Measurements from ENCODE around the gene TOE1. TPM values are rescaled to one million over a fixed set of nuclear protein-coding genes. Genes with fewer than 3 reads are reported as not detected.
"Not testable (repeated sequence)": the region's sequence is repeated elsewhere in the genome, so short reads cannot be mapped to it uniquely, and the experiment has no call there.

TOE1 gene
- polyA plus RNA-seq, 3 donors: 11.8 to 14.5 (median 14.4) TPM

DNA sequence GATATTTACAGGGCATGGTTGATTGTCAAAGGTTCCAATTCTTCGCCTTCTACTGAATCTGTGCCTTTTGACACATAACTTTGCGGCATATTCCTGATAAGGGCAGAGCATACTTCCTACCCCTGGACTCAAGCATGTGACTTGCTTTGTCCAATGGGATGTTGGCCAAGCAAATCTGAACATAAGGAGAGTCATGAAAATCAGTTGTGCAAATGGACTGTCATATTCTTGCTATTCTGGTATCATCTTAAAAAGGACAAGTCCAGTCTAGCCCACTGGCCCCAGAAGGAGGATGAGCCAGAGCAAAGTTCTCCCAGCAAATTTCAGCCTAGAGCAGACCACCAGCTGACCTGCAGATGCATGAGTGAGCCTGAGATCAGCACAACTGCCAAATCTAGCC is 41.3 kb downstream of the TOE1 start:
- DNase-seq (ENCODE audit: extremely low read depth in 1 of 11, low read depth in 9 of 11, low spot score in 4 of 11): no peak

DNA sequence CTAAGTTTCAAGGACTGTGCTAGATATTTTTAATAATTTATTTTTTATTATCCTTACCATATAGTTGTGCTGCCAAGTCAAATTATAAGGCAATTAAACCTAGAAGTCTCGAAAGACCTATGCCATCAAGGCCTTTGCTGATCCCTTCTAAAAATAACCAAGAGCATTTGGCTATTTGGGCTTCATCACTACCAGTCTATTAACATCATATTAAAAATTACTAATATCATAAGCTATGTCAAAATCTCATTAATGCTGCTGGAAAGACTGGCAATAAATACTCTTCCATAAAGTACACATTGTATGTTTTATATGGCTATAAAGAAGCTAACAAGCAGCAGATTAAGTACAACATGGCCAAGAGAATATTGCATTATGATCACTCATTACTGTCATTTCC is 43.2 kb downstream of the TOE1 start:
- DNase-seq (ENCODE audit: extremely low read depth in 1 of 11, low read depth in 9 of 11, low spot score in 4 of 11): no peak

DNA sequence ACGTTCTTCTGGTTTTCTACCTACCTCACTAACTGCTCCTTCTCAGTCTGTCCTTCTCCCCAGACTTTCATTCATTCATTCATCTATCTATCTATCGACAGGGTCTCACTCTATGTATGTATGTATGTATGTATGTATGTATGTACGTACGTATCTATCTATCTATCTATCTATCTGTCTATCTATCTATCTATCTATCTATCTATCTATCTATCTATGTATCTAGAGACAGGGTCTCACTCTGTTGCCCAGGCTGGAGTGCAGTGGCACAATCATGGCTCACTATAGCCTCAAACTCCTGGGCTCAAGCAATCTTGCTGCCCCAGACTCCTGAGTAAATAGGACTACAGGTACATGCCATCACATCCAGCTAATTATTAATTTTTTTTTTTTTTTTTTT is 44.2 kb downstream of the TOE1 start:
- DNase-seq (ENCODE audit: extremely low read depth in 1 of 11, low read depth in 9 of 11, low spot score in 4 of 11): not testable (repeated sequence)

DNA sequence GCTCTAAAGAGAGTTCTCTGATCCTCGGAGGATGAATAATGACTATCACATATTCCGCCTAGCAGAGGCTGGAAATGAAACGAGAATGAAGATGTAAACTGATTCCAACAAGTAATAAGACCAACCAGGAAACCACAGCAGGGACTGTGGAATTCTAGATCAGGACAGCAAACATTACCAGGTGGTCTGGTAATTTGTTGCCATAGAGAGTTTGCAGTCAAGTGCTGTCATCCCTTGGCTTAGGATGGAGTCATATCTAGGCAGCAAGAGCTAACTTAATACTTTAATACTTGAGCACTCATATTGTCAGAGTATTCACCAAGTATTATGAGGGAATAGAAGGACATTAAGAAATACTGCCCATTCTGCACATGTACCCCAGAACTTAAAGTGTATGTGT is 45.3 kb downstream of the TOE1 start:
- no peak for DNase-seq (ENCODE audit: extremely low read depth in 1 of 11, low read depth in 9 of 11, low spot score in 4 of 11)

DNA sequence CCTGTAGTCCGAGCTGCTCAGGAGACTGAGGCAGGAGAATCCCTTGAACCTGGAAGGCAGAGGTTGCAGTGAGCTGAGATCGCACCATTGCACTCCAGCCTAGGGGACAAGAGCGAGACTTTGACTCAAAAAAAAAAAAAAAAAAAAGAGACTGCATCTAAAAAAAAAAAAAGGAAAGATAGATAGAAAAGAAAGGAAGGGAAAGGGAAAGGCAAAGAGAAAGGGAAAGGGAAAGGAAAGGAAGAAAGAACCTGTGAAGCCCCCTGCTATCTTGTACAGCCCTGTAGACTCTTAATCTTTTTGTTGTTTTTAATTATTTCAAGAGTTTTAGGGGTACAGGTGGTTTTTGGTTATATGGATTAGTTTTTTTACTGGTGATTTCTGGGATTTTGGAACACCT is 46.2 kb downstream of the TOE1 start:
- DNase-seq (ENCODE audit: extremely low read depth in 1 of 11, low read depth in 9 of 11, low spot score in 4 of 11): no peak

Other genes starting within 250 kb of the TOE1 start
- gene ZSWIM5, start 133.6 kb upstream of the TOE1 start, polyA plus RNA-seq (ENCODE audit: insufficient read length in 3 of 3): 1 to 10 TPM; 6.5 to 7.1 (median 6.7) TPM
- gene HPDL, start 13.3 kb upstream of the TOE1 start, polyA plus RNA-seq (ENCODE audit: insufficient read length in 3 of 3): 1 to 10 TPM; 3.0 to 4.8 (median 3.7) TPM
- gene MUTYH, start 270 bp downstream of the TOE1 start, polyA plus RNA-seq (ENCODE audit: insufficient read length in 3 of 3): 10 to 100 TPM; 24.2 to 35.6 (median 28.5) TPM
- gene TESK2, start 151.0 kb downstream of the TOE1 start, polyA plus RNA-seq (ENCODE audit: insufficient read length in 3 of 3): 1 to 10 TPM; 6.4 to 8.1 (median 7.3) TPM
- gene CCDC163, start 159.9 kb downstream of the TOE1 start, polyA plus RNA-seq (ENCODE audit: insufficient read length in 3 of 3): 1 to 10 TPM; 1.7 to 2.5 (median 2.0) TPM
- gene MMACHC, start 160.1 kb downstream of the TOE1 start, polyA plus RNA-seq (ENCODE audit: insufficient read length in 3 of 3): 10 to 100 TPM; 10.6 to 16.4 (median 11.9) TPM
- 100 to 1,000 TPM; 301 to 376 (median 324) TPM for gene PRDX1, start 181.7 kb downstream of the TOE1 start, polyA plus RNA-seq (ENCODE audit: insufficient read length in 3 of 3)
- gene AKR1A1, start 210.7 kb downstream of the TOE1 start, polyA plus RNA-seq (ENCODE audit: insufficient read length in 3 of 3): 100 to 1,000 TPM; 289 to 345 (median 313) TPM
- gene NASP, start 243.9 kb downstream of the TOE1 start, polyA plus RNA-seq (ENCODE audit: insufficient read length in 3 of 3): 100 to 1,000 TPM; 338 to 386 (median 369) TPM

Measured in renal cortex interstitium (tissue), 11 donors.